Mesendoderm (in vitro differentiated cells): ENCODE results near the gene CLSTN2.

ENCODE experiments used
- DNase-seq: peaks from one replicate; pipeline ENCODE4 v3.0.0; 2013
- H2AK5ac ChIP-seq: 2 replicates; pipeline ENCODE4 v1.6.1; 2013; ENCODE audit warnings: low read length, inconsistent platforms
- H2BK120ac ChIP-seq: 2 replicates; pipeline ENCODE4 v1.6.1; 2013; ENCODE audit warnings: low read depth, mild to moderate bottlenecking, low read length, moderate library complexity, mixed read lengths
- H2BK15ac ChIP-seq: replicated peaks from 2 replicates; pipeline ENCODE4 v1.6.1; 2013; ENCODE audit warnings: low read depth, mild to moderate bottlenecking, moderate library complexity
- H2BK5ac ChIP-seq: 2 replicates; pipeline ENCODE4 v1.6.1; 2013; ENCODE audit warnings: low read length, inconsistent platforms
- H3K18ac ChIP-seq: 2 replicates; pipeline ENCODE4 v1.6.1; 2013; ENCODE audit warnings: mild to moderate bottlenecking, low read length, mixed read lengths
- H3K23ac ChIP-seq: one replicate; pipeline ENCODE4 v1.6.1; 2013; ENCODE audit warnings: low read length
- H3K27ac ChIP-seq: 2 replicates; pipeline ENCODE4 v1.5.1; 2013; ENCODE audit warnings: low read depth, mild to moderate bottlenecking, inconsistent platforms, low read length, moderate library complexity
- H3K27me3 ChIP-seq: 2 replicates; pipeline ENCODE4 v1.6.1; 2013; ENCODE audit warnings: low read length, control low read depth, mild to moderate bottlenecking, inconsistent platforms; ENCODE audit not compliant: insufficient read depth, poor library complexity
- H3K36me3 ChIP-seq: 2 replicates; pipeline ENCODE4 v1.6.1; 2013; ENCODE audit warnings: low read length, inconsistent platforms; ENCODE audit not compliant: control insufficient read depth, insufficient read depth
- H3K4ac ChIP-seq: one replicate; pipeline ENCODE4 v1.6.1; 2013; ENCODE audit warnings: low read depth, mild to moderate bottlenecking, low read length, moderate library complexity
- H3K4me1 ChIP-seq: 2 replicates; pipeline ENCODE4 v1.6.1; 2013; ENCODE audit warnings: low read depth, low read length, inconsistent platforms; ENCODE audit not compliant: control insufficient read depth
- H3K4me2 ChIP-seq: 2 replicates; pipeline ENCODE4 v1.6.1; 2013; ENCODE audit warnings: low read length
- H3K4me3 ChIP-seq: 2 replicates; pipeline ENCODE4 v1.5.1; 2013; ENCODE audit warnings: mild to moderate bottlenecking, low read length
- H3K56ac ChIP-seq: one replicate; pipeline ENCODE4 v1.6.1; 2013; ENCODE audit warnings: low read length
- H3K79me1 ChIP-seq: 2 replicates; pipeline ENCODE4 v1.6.1; 2013; ENCODE audit warnings: low read length, inconsistent platforms
- H3K79me2 ChIP-seq: 2 replicates; pipeline ENCODE4 v1.6.1; 2013; ENCODE audit warnings: mild to moderate bottlenecking, low read length; ENCODE audit not compliant: control insufficient read depth, insufficient read depth
- H3K9ac ChIP-seq: 2 replicates; pipeline ENCODE4 v1.6.1; 2013; ENCODE audit warnings: low read length, inconsistent platforms
- H4K5ac ChIP-seq: one replicate; pipeline ENCODE4 v1.6.1; 2013; ENCODE audit warnings: low read length
- H4K8ac ChIP-seq: one replicate; pipeline ENCODE4 v1.6.1; 2013; ENCODE audit warnings: low read depth, mild to moderate bottlenecking, control low read depth, low read length, moderate library complexity
- WGBS: extraction: QIAGEN DNeasy Blood & Tissue Kit; methylation state at CpG from one replicate; pipeline ENCODE4 v1.1.7; 2013; ENCODE audit warnings: low lambda C conversion rate, missing lambda C conversion rate; ENCODE audit not compliant: insufficient coverage; ENCODE audit errors: extremely low coverage; 5-methylcytosine and 5-hydroxymethylcytosine counted together

CLSTN2 gene

GRCh38 chr3:140536926-140537726 is 602.1 kb downstream of the CLSTN2 start:
- Histone ChIP-seq H3K36me3 (no peaks in the 10 kb centered on the region), H2AK5ac (no peak overlapping the region), H3K4me3 (no peak overlapping the region), H4K5ac (no peak overlapping the region), H3K27me3 (no peaks in the 10 kb centered on the region), H2BK5ac (no peak overlapping the region), H3K4me1 (no peaks in the 10 kb centered on the region), H4K8ac (no peak overlapping the region), H3K79me1 (no peaks in the 10 kb centered on the region), H3K56ac (no peak overlapping the region), H3K27ac (no peak overlapping the region), H3K4ac (no peak overlapping the region), H3K9ac (no peak overlapping the region), H3K79me2 (no peaks in the 10 kb centered on the region), H3K23ac (no peak overlapping the region), H3K4me2 (no peak overlapping the region), H2BK120ac (no peak overlapping the region), H2BK15ac (no peak overlapping the region), H3K18ac (no peak overlapping the region)
- no CpG with 5 or more reads among the region's 4 CpGs for WGBS
- no peak for DNase-seq

- Histone ChIP-seq H3K27ac (no peak overlapping the region), H2BK5ac (no peak overlapping the region), H4K8ac (no peak overlapping the region), H3K9ac (no peak overlapping the region), H3K4me3 (no peak overlapping the region), H3K23ac (no peak overlapping the region), H3K4ac (no peak overlapping the region), H3K79me2 (no peaks in the 10 kb centered on the region), H3K4me1 (no peaks in the 10 kb centered on the region), H4K5ac (no peak overlapping the region), H2BK120ac (no peak overlapping the region), H3K27me3 (no peaks in the 10 kb centered on the region), H3K4me2 (no peak overlapping the region), H3K56ac (no peak overlapping the region), H3K36me3 (no peaks in the 10 kb centered on the region), H3K79me1 (no peaks in the 10 kb centered on the region), H2AK5ac (no peak overlapping the region), H2BK15ac (no peak overlapping the region), H3K18ac (no peak overlapping the region)
- no peak for DNase-seq
- WGBS = no CpG with 5 or more reads among the region's 3 CpGs
Measured at GRCh38 chr3:140537727-140538082, 602.7 kb downstream of the CLSTN2 start.

GRCh38 chr3:140540262-140540661 is 605.3 kb downstream of the CLSTN2 start:
- Histone ChIP-seq H3K27ac (no peak overlapping the region), H2BK15ac (no peak overlapping the region), H3K79me2 (no peaks in the 10 kb centered on the region), H3K4me2 (no peak overlapping the region), H2AK5ac (no peak overlapping the region), H3K27me3 (no peaks in the 10 kb centered on the region), H3K4ac (no peak overlapping the region), H4K5ac (no peak overlapping the region), H3K9ac (no peak overlapping the region), H2BK5ac (no peak overlapping the region), H3K4me1 (no peaks in the 10 kb centered on the region), H3K18ac (no peak overlapping the region), H3K36me3 (no peaks in the 10 kb centered on the region), H3K79me1 (no peaks in the 10 kb centered on the region), H2BK120ac (no peak overlapping the region), H3K23ac (no peak overlapping the region), H3K56ac (no peak overlapping the region), H4K8ac (no peak overlapping the region), H3K4me3 (no peak overlapping the region)
- no peak for DNase-seq
- WGBS = no CpG with 5 or more reads among the region's 5 CpGs

- H3K4me3 ChIP-seq = no peak overlapping the region
- H3K18ac ChIP-seq = no peak overlapping the region
- H4K5ac ChIP-seq = no peak overlapping the region
- no peaks in the 10 kb centered on the region for H3K79me1 ChIP-seq
- no peak overlapping the region for H2AK5ac ChIP-seq
- H3K27ac ChIP-seq = no peak overlapping the region
- no peaks in the 10 kb centered on the region for H3K36me3 ChIP-seq
- no peak for DNase-seq
- no peaks in the 10 kb centered on the region for H3K79me2 ChIP-seq
- H2BK5ac ChIP-seq = no peak overlapping the region
- H4K8ac ChIP-seq = no peak overlapping the region
- no peak overlapping the region for H3K56ac ChIP-seq
- H3K9ac ChIP-seq = no peak overlapping the region
- H3K4ac ChIP-seq = no peak overlapping the region
- no peak overlapping the region for H2BK120ac ChIP-seq
- H3K4me2 ChIP-seq = no peak overlapping the region
- no peak overlapping the region for H3K23ac ChIP-seq
- no CpG with 5 or more reads among the region's 1 CpG for WGBS
- no peak overlapping the region for H2BK15ac ChIP-seq
- H3K4me1 ChIP-seq = no peaks in the 10 kb centered on the region
- no peaks in the 10 kb centered on the region for H3K27me3 ChIP-seq
Measured at GRCh38 chr3:140541975-140542653, 607.1 kb downstream of the CLSTN2 start.

GRCh38 chr3:140545197-140545596 is 610.2 kb downstream of the CLSTN2 start:
- Histone ChIP-seq H2BK120ac (no peak overlapping the region), H3K4ac (no peak overlapping the region), H3K27ac (no peak overlapping the region)

More at GRCh38 chr3:140545197-140545596, 610.2 kb downstream of the CLSTN2 start:
- DNase-seq = no peak
- Histone ChIP-seq H3K4me3 (no peak overlapping the region), H3K27me3 (no peaks in the 10 kb centered on the region), H3K36me3 (no peaks in the 10 kb centered on the region), H4K8ac (no peak overlapping the region), H3K9ac (no peak overlapping the region), H2BK5ac (no peak overlapping the region), H2AK5ac (no peak overlapping the region), H3K23ac (no peak overlapping the region), H3K79me2 (no peaks in the 10 kb centered on the region), H3K56ac (no peak overlapping the region), H3K79me1 (no peaks in the 10 kb centered on the region), H3K4me1 (no peaks in the 10 kb centered on the region), H2BK15ac (no peak overlapping the region), H3K18ac (no peak overlapping the region), H4K5ac (no peak overlapping the region), H3K4me2 (no peak overlapping the region)
- no CpG with 5 or more reads among the region's 1 CpG for WGBS
